ENCODE data around the gene ADAMTS7.
"Not testable (repeated sequence)": the region's sequence is repeated elsewhere in the genome, so short reads cannot be mapped to it uniquely, and the experiment has no call there.

ADAMTS7 gene

GRCh38 chr15:78753751-78754535, 57.3 kb downstream of the ADAMTS7 start:
- DNase-seq (ENCODE audit: low read depth in 4 of 4, low spot score in 1 of 4), result not testable (repeated sequence)

- not testable (repeated sequence) for DNase-seq (ENCODE audit: low read depth in 4 of 4, low spot score in 1 of 4)
These were observed 58.0 kb downstream of the ADAMTS7 start for GRCh38 chr15:78753359-78753659.

- DNase-seq (ENCODE audit: low read depth in 4 of 4, low spot score in 1 of 4), result no peak
These were observed 58.5 kb downstream of the ADAMTS7 start for GRCh38 chr15:78752492-78753358.

- DNase-seq (ENCODE audit: low read depth in 4 of 4, low spot score in 1 of 4), result no peak
These were observed 59.7 kb downstream of the ADAMTS7 start for GRCh38 chr15:78751602-78751979.

- DNase-seq (ENCODE audit: low read depth in 4 of 4, low spot score in 1 of 4), result peak; percentile 80 to 89 (median 86)
These were observed 60.2 kb downstream of the ADAMTS7 start for GRCh38 chr15:78750974-78751601.

- DNase-seq (ENCODE audit: low read depth in 4 of 4, low spot score in 1 of 4), result no peak
These were observed 60.7 kb downstream of the ADAMTS7 start for GRCh38 chr15:78750566-78750965.

- DNase-seq (ENCODE audit: low read depth in 4 of 4, low spot score in 1 of 4), result no peak
These were observed 61.4 kb downstream of the ADAMTS7 start for GRCh38 chr15:78749831-78750230.

- not testable (repeated sequence) for DNase-seq (ENCODE audit: low read depth in 4 of 4, low spot score in 1 of 4)
These were observed 63.4 kb downstream of the ADAMTS7 start for GRCh38 chr15:78747877-78748276.

- DNase-seq (ENCODE audit: low read depth in 4 of 4, low spot score in 1 of 4), result not testable (repeated sequence)
These were observed 69.6 kb downstream of the ADAMTS7 start for GRCh38 chr15:78741674-78742073.

- no peak for DNase-seq (ENCODE audit: low read depth in 4 of 4, low spot score in 1 of 4)
These were observed 70.4 kb downstream of the ADAMTS7 start for GRCh38 chr15:78740904-78741274.

GRCh38 chr15:78739996-78740903, 71.0 kb downstream of the ADAMTS7 start:
- peak in 3 of 4 experiments; percentile 36 to 42 (median 39) for DNase-seq (ENCODE audit: low read depth in 4 of 4, low spot score in 1 of 4)

- no peak for DNase-seq (ENCODE audit: low read depth in 4 of 4, low spot score in 1 of 4)
These were observed 72.1 kb downstream of the ADAMTS7 start for GRCh38 chr15:78739206-78739605.

GRCh38 chr15:78737931-78738558, 73.2 kb downstream of the ADAMTS7 start:
- peak in 3 of 4 experiments; percentile 20 to 32 (median 31) for DNase-seq (ENCODE audit: low read depth in 4 of 4, low spot score in 1 of 4)

- no peak for DNase-seq (ENCODE audit: low read depth in 4 of 4, low spot score in 1 of 4)
These were observed 74.0 kb downstream of the ADAMTS7 start for GRCh38 chr15:78737187-78737820.

GRCh38 chr15:78736286-78736685, 75.0 kb downstream of the ADAMTS7 start:
- not testable (repeated sequence) for DNase-seq (ENCODE audit: low read depth in 4 of 4, low spot score in 1 of 4)

- DNase-seq (ENCODE audit: low read depth in 4 of 4, low spot score in 1 of 4), result no peak
These were observed 76.7 kb downstream of the ADAMTS7 start for GRCh38 chr15:78734451-78735064.

GRCh38 chr15:78732634-78733033, 78.6 kb downstream of the ADAMTS7 start:
- DNase-seq (ENCODE audit: low read depth in 4 of 4, low spot score in 1 of 4), result no peak

- DNase-seq (ENCODE audit: low read depth in 4 of 4, low spot score in 1 of 4), result no peak
These were observed 80.3 kb downstream of the ADAMTS7 start for GRCh38 chr15:78730955-78731354.

GRCh38 chr15:78728427-78728826, 82.8 kb downstream of the ADAMTS7 start:
- not testable (repeated sequence) for DNase-seq (ENCODE audit: low read depth in 4 of 4, low spot score in 1 of 4)

Data from stimulated activated CD4-positive, alpha-beta T cell treated with anti-CD3 and anti-CD28 coated beads, Interleukin-1b, Interleukin-23, amount 100 ng/mL, for 24 hours (primary cell).